ENCODE data around the gene HTR3C.

- TF ChIP-seq CTCF (IDR thresholded peaks at IDR 0.05) (no peak), POLR2A (IDR thresholded peaks at IDR 0.05) (no peak)
These were observed 44.7 kb upstream of the HTR3C start for GRCh38 chr3:184008161-184008560.

Data from Peyer's patch (tissue), 4 donors.